GM19043 (cell line): Measurements from ENCODE around the gene TBL1XR1.
"Not testable (repeated sequence)": the region's sequence is repeated elsewhere in the genome, so short reads cannot be mapped to it uniquely, and the experiment has no call there.

Experiments used
- ATAC-seq: cut with Tn5 transposase; IDR thresholded peaks from one replicate; pipeline ENCODE4 v1.9.1; 2021; ENCODE audit warnings: low read depth; ENCODE audit not compliant: unreplicated experiment

TBL1XR1 gene

DNA sequence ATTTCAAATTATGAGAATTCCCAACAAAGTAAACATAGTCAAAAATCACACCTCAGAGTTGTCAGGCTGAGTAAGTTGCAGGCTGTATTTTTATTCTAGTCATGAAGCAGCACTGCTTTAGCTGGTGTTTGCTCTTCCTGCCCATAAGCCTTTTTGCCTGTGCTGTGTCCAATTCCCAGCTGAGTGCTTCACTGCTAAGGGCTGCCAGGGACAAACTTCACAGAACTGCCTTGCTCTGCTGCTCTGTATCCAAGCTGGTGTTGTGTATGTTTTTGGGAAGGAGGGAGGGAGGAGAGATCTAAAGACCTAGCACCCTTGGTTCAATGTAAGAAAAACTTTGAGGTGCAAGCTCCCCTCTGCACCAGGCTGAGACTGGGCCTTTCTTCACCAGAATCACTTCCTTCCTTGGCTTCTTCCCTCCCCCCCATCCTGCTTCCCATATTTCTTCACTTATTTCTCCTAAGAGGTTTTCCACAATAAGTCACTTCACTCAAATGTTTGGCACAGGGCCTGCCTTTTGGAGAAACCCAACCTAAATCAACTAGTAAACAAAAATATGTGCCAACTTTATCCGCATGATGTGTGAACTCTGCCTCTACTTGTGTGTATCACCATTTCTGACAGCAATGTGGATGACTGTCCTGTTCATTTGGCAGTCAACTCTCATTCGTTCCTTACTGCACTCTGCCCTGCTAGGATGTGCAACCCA is 156.1 kb downstream of the TBL1XR1 start:
- no peak for ATAC-seq

DNA sequence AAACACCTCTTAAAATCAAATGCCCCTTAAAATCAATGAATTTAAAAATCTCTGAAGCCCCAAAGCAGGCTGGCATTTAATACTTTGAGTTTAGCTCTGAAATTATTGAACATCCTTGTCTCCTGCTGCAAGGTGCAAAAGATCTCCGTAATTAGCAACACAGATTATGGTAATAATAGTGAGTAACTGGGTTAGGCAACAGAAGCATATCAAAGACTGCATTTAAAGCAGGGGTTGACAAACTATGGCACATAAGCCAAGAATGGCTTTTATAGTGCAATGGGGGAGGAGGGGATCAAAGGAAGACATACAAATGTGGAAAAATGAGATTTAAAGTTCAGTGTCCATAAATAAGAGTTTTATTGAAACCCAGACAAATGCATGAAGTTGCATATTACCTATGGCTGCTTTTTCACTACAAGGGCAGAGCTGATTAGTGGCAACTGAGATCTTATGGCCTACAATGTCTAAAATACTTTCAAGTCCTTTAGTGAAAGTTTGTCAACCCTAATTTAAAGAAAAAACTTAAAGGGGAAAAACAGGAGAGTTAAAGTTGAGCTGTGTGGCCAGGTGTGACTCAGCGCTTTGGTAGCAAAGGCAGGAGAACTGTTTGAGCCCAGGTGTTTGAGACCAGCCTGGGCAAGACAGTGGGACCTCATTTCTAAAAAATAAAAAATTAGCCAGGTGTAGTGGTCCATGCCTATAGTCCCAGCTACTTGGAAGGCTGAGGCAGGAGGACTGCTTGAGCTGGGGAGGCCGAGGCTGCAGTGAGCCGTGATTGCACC is 157.6 kb downstream of the TBL1XR1 start:
- no peak for ATAC-seq

DNA sequence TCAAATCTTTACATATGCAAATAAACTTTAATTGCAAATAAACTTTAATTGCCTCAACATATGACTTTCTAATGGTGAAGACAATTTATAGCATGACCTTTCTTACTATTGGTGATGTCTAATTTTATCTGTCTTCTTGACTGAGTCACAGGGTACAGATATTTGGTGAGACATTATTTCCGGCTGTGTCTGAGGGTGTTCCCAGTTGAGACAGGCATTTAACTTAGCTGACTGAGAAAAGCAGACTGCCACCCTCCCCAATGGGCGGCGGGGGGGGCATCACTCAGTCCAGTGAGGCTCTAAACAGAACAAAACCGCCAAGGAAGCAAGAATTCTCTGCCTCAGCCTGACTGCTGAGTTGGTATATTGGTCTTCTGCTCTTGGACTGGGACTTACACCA is 160.0 kb downstream of the TBL1XR1 start:
- ATAC-seq = no peak

DNA sequence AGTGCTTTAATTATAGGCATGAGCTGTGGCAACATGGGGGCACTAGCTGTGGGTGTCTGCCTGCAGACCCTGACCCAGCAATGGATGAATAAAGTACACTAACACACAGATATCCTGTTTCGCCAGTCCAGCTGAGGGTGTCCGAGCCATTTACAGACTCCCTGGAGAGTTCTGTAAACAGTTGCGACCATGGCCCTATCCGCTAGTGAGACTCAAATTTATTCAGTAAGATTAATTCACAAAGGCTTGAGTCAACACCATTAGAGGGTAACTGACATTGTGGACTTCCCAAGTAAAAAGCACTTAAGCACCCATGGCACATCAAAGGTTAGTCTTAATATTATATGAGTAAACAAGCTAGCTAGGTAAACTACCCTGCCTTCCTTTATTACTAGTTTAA is 161.6 kb downstream of the TBL1XR1 start:
- ATAC-seq = no peak

DNA sequence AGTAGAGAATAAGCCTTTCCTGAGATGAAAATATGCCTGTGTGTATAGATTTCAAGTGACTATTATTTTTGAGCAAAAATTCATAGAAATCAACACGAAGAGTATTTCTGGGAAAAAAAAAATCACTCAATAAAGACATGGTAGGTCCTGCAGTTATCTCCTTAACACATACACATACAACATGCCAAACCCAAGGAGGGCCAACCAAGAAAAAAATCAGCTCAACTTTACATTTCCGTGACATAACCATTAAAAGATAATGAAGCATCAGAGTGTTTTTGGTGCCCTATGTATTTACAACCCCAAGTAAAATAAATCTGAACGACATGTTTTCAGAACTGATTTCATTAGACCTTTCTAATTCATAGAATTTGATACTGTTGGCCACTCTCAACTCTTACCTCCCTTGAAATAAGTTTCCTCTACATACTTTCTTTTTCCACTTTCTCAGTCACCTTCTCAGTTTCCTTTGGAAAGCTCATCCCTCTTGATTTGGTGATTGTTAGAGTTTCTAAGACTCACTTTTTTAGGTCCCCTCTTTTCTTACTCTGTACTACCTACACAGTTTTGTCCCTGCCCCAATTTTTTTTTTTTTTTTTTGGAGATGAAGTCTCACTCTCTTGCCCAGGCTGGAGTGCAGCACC is 162.3 kb downstream of the TBL1XR1 start:
- ATAC-seq = no peak

DNA sequence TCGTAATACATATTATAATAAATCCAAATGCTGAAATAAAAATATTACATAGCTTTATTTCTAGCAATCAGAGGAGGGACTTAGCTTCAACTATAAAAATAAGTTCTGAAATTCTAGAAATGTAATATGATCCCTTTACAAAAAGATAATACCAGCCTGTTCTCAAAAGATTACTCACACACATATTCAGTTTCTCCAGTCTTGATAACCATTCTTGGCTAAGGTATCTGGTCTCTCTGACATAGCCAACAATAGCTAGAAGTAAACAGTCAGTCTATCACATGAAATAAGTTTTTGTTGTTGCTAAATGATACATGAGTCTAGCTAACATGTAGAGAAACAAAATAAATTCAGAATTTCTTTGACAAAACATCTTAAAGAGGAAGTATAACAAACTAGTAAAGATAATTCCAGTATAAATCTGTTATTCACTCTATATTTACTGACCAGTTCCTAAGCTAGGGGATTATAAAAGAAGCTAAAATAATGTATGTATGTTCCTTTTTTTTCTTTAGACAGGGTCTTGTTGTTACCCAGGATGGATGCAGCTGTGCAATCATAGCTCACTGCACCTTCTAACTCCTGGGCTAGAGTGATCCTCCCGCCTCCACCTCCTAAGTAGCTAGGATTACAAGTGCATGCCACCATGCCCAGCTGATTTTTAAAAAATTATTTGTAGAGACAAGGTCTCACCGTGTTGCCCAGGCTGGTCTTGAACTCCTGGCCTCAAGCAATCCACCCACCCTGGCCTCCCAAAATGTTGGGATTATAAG is 170.6 kb downstream of the TBL1XR1 start:
- no peak for ATAC-seq

DNA sequence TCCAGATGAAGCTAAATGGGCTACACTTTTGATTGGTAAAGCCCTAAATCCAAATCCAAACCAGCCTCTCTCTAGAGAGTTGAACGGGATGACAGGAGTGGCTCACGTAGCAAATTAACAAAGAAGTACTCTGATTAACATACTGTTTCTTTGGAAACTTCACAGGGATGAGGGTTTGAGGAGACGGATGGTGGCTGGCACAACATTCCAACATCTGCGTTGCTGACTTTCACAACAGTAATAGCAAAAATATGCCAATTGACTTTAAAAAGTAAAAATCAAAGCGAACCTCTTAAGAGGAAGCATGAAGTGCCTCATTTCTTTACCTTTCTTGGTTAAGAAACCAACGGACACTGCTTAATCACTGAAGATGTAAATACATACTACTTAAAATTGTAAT is 181.4 kb downstream of the TBL1XR1 start:
- no peak for ATAC-seq

DNA sequence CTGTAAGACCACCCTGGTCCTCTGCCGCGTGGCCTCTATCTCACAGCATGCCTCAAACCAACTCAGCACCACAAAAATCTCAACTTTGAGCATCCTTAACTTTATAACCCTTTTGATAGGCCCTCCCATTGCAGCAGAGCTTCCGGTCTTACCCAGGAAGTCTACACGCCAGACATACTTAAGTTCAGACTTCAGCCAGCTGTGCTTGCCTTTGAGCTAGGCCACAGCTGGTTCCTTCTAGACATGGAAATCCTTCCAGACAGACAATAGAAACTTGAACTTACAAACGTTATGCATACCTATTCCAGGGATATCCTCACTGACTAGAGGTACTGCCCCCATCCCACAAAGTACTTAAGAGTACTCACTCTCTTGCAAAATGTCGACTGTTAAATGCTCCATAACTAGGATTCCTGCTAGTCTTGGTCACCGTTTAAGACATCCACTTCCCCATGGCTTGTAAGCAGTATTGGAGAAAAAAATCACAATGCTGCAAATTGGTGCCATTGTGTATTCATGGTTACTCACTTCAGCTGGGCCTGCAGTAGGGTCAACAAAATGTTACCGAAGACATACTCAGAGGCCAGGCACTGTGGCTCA is 183.5 kb downstream of the TBL1XR1 start:
- ATAC-seq = no peak

DNA sequence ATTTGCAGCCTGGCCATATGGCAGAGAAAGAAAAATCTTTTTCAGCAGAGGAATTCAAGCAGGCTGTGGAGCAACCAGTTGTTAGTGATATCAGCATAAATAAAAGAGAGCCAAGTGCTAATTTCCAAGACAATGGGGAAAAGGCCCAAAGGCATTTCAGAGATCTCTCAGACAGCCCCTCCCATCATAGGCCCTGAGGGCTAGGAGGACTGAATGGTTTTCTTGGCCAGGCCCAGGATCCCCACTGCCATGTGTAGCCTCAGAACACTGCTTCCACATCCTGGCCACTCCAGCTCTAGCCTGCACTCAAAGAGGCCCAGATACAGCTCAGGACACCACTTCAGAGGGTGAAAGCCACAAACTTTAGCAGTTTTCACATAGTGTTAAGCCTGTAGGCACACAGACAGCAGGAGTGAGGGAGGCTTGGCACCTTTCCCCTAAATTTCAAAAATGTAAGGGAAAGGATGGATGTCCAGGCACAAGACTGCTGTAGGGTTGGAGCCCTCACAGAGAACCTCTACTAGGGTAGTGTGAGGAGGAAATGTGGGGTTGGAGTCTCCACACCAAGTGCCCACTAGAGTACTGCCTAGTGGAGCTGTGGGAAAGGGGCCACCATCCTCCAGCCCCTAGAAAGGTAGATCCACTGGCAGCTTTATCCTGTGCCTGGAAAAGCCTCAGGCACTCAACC is 191.4 kb downstream of the TBL1XR1 start:
- ATAC-seq = no peak

DNA sequence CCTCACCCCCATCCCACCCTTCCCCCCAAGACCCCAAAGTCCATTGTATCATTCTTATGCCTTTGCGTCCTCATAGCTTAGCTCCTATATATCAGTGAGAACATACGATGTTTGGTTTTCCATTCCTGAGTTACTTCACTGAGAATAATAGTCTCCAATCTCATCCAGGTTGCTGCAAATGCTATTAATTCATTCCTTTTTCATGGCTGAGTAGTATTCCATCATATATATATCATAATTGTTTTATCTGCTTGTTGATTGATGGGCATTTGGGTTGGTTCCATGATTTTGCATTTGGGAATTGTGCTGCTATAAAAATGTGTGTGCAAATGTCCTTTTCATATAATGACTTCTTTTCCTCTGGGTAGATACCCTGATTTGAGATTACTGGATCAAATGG is 197.1 kb downstream of the TBL1XR1 start:
- ATAC-seq = not testable (repeated sequence)

DNA sequence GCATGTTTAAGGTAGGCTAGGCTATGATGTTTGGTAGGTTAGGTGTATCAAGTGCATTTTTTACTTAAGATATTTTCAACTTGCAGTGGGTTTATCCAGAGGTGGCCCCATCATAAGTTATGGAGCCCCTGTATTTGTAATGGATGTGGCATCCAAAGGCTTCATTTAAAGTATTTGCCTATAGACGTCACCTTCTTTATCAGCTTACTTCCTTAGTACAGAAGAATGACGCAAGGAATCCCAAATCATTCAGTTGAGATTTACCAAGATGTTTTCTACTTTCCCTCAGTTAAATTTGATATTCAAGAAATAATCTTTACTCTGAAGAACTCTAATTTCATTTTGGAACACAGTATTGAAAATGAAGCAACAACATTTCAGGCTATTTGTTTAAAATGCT is 201.3 kb downstream of the TBL1XR1 start:
- no peak for ATAC-seq

DNA sequence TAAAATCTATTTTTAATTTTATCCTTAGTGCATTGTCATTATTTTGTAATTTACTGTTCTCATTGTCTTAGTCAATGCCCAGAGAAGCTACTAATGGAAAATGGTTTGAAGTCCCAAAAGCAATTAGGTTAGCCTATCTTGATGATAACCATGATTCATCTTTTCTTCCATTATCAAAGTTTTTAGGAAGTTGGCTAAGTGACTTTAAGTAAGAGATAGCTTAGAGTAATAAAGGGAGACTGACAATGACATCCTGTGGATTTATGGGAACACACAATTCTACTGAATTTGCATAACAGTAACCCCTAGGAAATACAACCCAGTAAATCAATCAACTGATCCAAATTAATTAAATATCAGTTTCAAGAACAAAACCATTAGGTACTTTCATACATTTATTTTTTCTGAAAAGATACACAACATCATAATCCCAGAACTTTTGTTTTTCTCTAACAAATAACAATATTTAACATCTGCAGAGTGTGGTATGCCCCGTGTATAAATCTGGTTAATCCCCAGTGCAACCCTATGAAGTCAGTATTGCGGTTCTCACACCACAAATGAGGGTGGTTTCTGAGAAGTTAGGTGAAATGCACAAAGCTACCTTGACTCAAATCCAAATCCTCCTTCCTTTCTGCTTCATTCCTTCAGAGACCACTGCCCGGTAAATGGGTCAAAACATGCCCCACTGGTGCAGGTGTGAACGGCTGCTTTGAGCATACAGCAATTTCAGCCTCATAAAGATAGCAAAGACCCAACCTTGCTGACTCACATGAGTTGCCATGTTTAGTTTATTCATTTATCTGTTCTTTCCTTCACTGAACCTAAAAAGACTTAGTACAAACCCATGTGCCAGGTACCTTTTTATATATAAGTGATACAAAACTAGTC is 202.1 kb downstream of the TBL1XR1 start:
- no peak for ATAC-seq

DNA sequence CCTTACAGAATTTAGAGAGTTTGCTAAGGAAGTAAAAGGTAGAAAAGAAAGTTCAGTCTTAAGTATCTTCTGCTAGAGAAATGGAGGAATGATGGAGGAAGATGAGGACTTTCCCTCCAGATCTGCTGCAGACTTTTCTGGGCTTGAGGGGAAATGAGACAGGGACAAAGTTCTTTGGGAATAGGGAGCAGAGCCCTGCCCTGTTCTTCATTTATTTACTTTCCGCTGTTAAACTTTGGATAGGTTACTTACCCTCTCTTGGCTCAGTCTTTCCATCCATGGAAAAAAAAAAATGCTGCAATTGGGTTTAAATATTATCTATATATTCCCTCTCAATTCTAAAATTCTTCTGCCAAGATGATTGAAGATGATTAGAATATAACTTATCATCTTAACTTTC is 202.9 kb downstream of the TBL1XR1 start:
- no peak for ATAC-seq

DNA sequence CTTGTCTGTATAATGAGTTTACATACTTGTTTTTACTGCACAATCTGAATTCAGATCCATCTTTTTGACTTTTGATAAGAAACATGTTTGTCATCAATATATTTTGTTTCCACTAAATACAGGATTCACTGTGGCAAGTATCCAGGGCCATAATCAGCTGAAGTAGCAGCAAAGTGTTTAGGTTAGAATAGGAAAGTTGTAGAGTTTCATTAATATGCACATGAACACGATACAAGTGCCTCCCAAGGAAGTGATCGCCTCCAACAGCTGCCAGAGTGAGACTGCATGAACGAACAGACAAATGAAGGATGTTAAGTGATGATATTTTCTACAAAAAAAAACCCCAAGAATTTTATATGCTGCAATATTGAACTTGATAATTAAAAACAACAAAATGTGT is 204.3 kb downstream of the TBL1XR1 start:
- no peak for ATAC-seq

DNA sequence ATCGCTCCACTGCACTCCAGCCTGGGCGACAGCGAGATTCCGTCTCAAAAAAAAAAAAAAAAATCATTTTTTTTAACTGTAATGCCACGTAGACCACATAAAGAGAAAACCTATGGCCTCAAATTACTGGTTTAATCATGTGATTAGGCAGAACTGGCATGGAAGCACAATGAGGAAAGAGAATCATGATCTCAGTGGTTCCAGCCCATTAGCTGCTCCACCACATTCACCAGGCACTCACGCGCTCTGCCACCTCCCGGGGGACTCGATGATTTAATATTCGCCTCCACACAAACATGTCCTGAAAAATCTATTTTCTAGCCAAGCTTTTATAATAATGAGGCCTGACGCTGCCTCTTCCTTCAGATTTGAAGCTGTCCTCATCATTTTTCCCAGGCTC is 204.7 kb downstream of the TBL1XR1 start:
- no peak for ATAC-seq

DNA sequence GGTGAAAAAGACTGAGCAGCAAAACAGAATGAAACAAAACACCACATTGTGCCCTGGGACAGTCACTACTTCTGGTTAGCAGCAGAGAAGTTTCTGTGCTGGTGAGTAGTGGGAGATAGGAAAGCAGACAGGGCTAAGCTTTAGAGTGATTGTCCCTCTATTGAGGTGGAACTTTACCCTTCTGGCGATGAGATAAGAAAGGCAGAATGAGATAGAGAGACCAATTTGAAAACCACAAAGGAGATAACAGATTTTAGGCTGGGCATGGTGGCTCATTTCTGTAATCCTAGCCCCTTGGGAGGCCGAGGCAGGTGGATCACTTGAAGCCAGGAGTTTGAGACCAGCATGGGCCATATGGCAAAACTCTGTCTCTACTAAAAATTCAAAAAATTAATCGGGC is 208.5 kb downstream of the TBL1XR1 start:
- ATAC-seq = no peak

DNA sequence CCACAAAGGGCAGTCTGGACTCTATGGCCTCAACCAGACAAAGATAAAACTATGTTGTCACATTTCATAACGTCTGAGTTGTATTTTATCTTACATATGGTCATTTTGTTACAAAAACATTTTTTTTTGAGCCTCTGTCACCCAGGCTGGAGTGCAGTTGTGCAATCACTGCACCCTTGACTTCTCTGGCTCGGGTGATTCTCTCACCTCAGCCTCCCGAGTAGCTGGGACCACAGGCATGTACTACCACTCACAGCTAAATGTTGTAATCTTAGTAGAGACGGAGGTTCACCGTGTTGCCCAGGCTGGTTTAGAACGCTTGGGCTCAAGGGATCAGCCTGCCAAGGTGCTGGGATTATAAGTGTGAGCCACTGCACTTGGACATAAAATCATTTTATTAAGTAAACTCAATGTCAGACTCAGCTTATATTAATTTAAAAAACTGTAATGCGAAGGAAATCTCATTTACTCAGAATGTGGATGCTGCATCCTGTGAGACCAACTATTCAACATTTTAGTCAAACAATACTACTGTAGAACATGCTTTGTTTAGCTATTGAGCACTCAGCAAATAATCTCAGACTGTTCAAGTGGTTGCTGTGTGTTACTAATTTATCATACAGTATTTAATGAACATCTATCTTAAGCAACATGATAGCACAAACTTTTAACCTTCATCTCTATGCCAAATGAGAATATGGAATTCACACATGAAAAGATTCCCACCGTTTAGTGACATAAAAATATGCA is 209.2 kb downstream of the TBL1XR1 start:
- ATAC-seq = no peak

DNA sequence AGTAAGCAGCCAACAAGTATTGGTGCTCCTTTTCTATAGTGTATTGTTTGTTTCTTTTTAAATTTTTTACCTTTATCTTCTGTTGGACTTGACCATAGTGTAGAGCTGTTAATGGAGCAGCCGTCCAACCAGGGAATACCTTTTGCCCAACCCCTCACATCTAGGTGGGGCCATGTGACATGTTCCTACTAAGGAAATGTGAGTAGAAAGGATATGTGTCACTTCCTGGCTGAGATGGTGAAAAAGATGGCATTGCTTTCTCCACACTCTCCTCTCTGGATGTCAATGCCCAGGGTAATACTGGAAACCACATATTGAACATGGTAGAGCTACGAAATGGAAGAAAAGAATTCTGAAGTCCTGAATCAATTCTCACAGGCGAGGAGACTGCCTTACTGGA is 218.8 kb downstream of the TBL1XR1 start:
- ATAC-seq = no peak
